ENCODE data around the gene CRYGB. TPM values are rescaled to one million over a fixed set of nuclear protein-coding genes. Genes with fewer than 3 reads are reported as not detected.

Gene CRYGB, protein sequence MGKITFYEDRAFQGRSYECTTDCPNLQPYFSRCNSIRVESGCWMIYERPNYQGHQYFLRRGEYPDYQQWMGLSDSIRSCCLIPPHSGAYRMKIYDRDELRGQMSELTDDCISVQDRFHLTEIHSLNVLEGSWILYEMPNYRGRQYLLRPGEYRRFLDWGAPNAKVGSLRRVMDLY
- not detected for total RNA-seq

DNA sequence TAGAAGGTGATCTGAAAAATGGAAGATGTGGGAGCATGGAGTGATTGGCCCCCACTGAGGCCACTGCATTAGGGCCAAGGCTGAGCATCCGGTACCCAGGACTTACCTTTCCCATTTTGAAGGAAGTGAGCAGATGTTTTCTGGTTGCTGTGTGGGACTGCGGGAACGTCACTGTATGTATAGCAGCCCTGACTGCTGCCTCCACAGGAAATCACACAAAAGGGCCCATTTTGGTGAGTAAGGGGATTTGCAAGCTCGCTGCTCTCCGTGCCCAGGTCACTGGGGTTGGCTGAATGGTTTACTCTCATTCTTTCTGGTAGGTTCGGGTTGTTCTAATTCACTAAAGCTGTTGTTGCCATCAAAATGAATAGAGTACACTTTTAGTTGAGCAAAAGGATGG lies at the start of gene CRYGB:
Gene CRYGB, minus strand, starts transcription at position 153 of the 400 bp plus-strand sequence. Its CDS starts 38 bp downstream, at position 115.
- no peak for ATAC-seq

- no peak for ATAC-seq
These were observed 49.6 kb upstream of the CRYGB start for GRCh38 chr2:208195531-208195930.

GRCh38 chr2:208192611-208193236 lies 46.8 kb upstream of the CRYGB start:
- peak; percentile 35 for ATAC-seq

- ATAC-seq = no peak
These were observed 44.0 kb upstream of the CRYGB start, which contains the start of gene C2orf80 for GRCh38 chr2:208189810-208190503. Gene C2orf80, minus strand, starts transcription at chr2:208190030. Its CDS starts 3,044 bp downstream, at chr2:208186986.

- no peak for ATAC-seq
These were observed 43.3 kb upstream of the CRYGB start for GRCh38 chr2:208189069-208189809.

DNA sequence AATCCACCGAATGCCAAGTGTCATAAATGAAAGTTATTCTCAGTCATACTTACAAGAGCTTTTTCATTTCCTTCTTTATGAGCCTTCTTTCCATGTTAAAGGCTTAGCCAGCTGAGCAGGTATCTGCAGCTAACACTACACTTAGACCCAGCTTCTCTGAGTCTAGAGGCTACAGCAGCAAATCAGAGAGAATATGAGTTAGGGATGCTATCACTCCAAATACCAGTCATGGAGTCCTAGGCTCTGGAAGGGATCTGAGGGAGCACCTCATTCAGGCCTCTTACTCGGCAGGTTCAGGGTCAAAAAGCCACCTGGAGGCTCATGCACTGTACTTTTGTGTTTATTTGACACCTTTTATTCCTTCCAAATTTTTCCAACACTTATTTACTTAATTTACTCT lies 40.9 kb upstream of the CRYGB start:
- ATAC-seq = no peak

- ATAC-seq = no peak
These were observed 40.5 kb upstream of the CRYGB start for GRCh38 chr2:208186465-208186864.

DNA sequence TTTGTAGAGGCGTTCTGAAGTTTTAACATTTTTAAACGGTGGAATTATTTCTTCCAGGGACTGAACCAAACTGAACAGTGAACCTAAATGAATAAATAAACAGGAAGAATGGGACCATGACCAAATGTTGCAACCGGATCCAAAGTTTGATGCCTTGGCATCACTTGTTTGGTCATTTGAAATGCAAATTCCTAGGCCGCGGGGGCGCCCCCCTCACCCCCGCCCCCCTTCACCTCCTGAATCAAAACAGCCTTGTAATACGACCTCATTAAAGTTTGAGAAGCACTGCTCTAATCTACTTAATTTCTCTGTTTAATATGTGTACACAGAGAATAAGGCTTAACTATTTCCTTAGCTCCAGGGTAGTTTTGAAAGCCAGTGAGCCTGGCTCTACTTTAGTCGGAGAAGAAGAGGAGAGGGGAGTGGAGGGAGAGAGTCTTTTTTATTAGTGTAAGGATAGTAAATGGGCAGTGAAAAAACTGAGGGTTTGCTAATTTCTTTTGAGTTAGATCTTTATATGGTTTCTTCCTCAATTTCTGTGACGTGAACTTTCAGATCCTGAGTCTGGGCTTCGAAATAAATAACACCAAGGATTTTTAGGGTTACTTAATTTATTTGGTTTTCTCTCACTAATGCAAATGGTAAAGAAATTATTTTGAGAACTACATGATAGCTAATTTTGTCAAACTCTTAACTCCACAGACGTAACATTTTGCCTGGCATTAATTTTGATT lies 38.2 kb upstream of the CRYGB start:
- no peak for ATAC-seq

GRCh38 chr2:208183526-208183925 lies 37.6 kb upstream of the CRYGB start:
- ATAC-seq = no peak

DNA sequence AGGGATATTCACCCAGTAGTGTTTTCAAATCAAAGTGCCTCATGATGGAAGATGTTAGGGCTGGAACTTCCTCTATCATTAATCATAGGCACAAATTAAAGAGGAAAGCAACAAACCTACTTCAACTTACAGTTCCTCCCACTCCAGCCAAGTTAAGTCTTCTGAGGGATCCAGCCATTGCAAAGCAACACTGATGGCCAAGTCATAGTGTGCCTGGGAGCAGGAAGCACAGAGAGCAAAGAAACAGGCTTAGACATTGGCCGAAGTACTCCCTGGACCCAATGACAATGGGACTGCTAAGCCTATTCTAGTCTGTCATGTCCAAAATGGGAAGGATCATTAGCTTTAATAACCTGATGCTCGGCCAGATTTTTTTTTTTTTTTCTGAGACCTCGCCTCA lies 36.9 kb upstream of the CRYGB start:
- ATAC-seq = no peak

DNA sequence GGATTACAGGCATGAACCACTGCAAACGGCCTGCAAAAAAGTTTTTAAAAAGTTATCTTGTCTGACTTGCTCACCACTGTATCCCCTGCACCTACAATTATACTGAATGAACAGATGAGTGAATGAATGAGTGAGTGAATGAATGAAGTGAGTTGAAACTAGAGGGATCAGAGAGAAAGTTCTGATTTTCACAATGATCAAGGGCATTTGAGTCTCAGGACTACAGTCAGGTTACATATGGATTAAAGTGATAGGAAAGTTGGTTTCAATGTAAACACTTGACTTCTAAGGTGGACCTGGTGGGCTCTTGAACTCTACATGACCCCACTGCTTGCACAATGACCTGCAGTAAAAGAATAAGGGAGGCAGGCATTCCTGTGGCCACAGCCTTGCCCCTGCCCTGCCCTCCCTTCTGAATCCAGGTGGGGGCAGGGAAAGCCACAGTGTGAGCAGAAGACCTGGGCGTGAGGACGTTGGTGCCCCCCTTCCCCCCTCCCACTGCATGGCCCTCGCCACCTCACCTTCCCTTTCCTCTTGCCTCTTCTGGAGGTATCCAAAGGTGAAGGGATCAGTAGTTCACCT lies 33.2 kb upstream of the CRYGB start:
- peak; percentile 31 for ATAC-seq

DNA sequence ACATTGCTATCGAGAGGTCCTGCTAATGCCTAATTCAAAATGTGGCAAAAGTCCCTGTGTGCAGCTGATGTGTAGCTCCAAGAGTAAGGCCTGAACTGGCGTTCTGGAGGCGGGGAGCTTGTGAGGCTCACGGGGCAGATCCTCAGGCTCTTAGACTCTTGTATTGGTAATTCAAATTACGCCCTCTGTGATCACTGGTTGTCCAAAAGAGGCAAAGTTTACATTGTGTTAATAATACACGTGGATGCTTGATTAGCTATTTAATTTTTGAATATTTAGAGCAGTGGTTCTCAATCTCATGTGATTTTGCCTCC lies 29.8 kb upstream of the CRYGB start:
- no peak for ATAC-seq

DNA sequence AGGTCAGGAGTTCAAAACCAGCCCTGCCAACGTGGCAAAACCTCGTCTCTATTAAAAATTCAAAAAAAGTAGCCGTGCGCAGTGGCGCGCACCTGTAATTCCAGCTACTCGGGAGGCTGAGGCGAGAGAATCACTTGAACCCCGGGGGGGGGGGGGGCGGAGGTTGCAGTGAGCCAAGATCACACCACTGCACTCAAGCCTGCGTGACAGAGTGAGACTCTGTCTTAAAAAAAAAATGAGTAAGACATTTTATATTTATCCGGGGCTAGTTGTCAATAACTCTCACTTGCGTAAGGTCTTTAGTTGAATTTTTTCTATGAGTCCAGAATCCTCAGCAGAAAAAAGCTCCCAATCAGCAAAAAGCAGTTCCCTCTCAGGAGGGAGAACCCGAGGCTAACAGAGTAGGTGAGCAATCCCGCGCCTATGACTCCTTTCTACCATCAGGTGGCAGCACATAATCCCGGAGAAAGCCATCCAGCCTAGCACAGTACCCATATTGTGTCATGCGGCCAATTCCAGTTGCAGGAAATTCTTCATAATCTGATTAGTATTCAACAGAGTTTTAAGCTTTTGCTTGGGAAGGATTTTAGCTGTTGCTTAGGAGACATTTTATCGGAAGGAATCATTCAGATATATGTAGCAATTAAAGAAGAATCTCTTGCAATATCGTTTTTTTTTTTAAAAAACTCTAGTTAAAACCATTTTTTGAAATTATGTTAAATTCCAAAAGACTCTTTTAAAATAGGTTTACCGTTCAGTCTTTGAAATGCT lies 29.3 kb upstream of the CRYGB start:
- peak; percentile 96 for ATAC-seq

DNA sequence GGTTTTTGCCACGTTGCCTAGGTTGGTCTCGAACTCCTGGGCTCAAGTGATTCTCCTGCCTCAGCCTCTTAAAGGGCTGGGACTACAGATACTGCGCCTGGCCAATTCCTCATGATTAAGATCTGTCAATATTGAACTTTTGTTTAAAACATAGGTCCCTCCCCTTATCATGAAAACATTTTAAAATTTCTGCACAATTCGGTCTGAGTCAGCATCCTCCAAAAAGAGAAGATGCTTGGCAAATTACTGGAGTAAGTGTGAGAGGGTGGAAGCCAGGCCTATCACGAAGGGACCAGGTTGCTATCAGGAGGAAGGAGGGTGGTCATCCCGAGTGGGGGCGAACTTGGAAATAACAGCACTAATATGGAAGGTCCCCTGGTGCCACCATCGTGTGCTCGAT lies 28.2 kb upstream of the CRYGB start:
- no peak for ATAC-seq

DNA sequence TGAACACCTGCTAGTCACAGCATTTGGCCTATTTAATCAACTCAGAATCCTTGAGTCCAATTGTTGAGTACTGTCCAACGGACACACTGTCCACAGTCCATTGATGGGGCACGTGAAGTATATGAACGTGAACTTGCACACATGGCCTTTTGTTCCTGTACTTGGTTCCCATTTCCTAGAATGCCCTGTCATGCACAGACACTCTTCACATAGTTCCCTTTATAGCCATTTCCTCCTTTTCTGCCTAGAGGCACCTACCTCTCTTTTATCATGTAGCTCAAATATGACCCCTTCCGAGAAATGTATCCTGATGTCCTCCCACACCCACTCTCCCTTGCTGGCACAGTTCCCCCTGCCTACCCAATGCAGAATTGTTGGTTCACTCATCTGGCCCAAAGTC lies 26.2 kb upstream of the CRYGB start:
- no peak for ATAC-seq

DNA sequence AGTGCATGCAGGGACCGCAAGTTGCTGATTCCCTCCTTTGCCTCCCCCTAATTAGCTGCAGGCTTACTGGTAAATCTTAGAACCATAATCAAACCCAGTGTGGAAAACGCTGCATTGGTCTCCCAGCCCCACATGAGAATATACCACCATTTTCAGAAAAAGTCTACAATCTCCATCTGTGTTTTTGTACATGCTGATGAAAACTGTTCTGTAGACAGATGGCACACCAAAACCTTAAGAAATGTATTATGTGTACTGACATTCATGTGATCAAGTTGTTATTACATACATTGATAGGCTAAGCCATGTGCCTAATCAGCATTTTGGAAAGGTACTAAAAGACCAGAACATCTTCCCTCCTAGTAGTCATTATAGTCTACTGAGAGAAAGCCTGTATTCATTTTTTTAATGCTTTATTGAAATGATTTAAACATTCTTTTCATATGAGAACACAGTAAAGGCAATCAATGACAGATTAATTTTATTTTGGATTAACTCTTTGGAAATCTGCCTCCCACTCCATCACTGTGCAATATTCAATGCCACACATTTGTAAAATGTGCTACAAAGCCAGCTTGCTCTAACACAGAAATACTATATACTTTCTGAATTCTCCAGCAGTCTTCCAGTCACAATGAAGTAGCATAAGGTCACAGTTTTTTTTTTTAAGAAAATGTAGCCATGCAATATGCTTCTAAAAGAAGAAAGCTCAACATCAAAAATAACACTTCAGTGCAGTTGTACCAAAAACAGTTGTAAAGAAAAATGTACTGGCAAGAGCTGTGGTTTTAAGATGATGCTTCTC lies 19.2 kb upstream of the CRYGB start:
- no peak for ATAC-seq

DNA sequence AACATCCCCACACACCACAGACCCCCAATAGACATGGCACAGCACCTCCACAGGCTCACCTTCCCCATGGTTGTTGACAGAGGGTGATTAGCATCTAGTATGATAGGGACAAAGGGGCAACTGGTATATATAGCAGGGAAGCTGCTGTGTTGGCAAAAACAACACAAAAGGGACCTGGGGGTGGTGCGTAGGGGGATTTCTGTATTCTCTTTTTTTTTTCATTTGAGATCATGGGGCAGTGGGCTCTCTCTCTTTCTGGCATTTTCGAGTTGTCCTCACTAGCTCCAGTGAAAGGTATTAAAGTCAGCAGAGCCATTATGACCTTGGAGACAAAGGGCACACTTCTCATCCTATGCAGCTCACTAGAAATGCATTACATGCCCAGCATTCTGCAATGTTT lies 17.5 kb upstream of the CRYGB start, which contains the start of gene CRYGA:
Gene CRYGA, minus strand, starts transcription at position 101 of the 400 bp plus-strand sequence. Its CDS starts 33 bp downstream, at position 68.
- no peak for ATAC-seq

DNA sequence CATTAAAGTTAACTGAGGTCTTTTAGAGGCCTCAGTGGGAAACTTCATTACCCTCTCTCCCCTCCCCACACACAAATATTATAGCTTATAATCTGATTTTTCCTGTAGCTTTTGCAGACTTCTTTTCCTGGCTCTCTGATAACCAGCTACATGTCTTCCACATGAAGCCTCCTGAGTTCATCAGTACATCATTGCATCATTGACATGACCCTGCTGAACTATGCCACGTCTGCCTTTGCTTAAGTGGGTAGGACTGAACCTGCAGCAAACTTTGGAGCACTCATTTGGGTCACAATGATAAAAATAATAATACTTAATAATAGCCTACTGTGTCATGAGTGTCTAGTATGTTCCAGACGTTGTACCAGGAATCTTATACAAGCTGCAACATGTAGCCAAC lies 10.5 kb upstream of the CRYGB start:
- ATAC-seq = no peak

DNA sequence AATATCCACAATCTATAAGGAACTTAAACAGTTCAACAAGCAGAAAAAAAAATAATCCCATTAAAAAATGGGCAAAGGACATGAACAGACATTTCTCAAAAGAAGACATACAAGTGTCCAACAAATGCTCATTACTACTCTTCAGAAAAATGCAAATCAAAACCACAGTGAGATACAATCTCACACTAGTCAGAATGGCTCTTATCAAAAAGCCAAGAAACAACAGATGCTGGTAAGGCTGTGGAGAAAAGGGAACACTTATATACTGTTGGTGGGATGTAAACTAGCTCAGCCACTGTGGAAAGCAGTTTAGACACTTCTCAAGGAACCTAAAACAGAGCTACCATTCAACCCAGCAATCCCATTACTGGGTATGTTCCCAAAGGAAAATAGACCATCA lies 7.2 kb upstream of the CRYGB start:
- ATAC-seq = no peak

- ATAC-seq = no peak
These were observed 5.0 kb upstream of the CRYGB start for GRCh38 chr2:208150956-208151355.

DNA sequence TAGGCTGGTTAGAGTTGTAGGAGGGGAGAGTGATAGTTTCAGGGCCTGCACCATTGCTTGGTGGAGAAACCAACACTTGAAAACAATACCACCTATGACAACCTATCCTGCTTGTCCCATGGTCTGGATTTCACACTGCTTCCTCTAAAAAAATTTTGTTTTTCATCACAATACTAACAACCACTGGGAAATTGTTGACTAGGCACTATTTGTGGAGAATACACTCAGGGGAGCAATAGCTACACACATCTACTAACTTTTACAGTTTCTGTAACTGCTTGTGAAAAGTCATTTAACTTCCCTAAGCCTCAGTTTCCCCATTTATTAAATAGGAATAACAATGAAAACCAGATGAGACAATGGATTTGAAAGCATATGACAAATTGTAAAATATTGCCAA lies 4.1 kb upstream of the CRYGB start:
- ATAC-seq = no peak
